Large intestine (tissue), 3 donors: ENCODE results near the gene PCNP. TPM values are rescaled to one million over a fixed set of nuclear protein-coding genes. Genes with fewer than 3 reads are reported as not detected.
"Not testable (repeated sequence)": the region's sequence is repeated elsewhere in the genome, so short reads cannot be mapped to it uniquely, and the experiment has no call there.

Experiments
- DNase-seq, 2 donors: peaks; one replicate each; pipeline versions ENCODE4 v3.0.0 to v3.0.0-alpha.2; 2013
- H3K27ac ChIP-seq: one replicate; pipeline ENCODE4 v1.5.1; 2013; ENCODE audit warnings: low read length
- H3K27me3 ChIP-seq: 2 replicates; pipeline ENCODE4 v1.6.1; 2013; ENCODE audit warnings: low read length; ENCODE audit not compliant: control insufficient read depth, insufficient read depth
- H3K36me3 ChIP-seq: 2 replicates; pipeline ENCODE4 v1.6.1; 2013; ENCODE audit warnings: low read length; ENCODE audit not compliant: control insufficient read depth, insufficient read depth
- H3K4me1 ChIP-seq: one replicate; pipeline ENCODE4 v1.6.1; 2013; ENCODE audit warnings: low read length; ENCODE audit not compliant: control insufficient read depth, insufficient read depth
- H3K4me3 ChIP-seq: one replicate; pipeline ENCODE4 v1.5.1; 2013; ENCODE audit warnings: low read length
- H3K9me3 ChIP-seq: one replicate; pipeline ENCODE4 v1.6.1; 2013; ENCODE audit warnings: mild to moderate bottlenecking, low read depth, low read length, moderate library complexity; ENCODE audit not compliant: control insufficient read depth
- WGBS: methylation state at CpG from one replicate; pipeline ENCODE4 v1.1.5; 2013; ENCODE audit warnings: low lambda C conversion rate; ENCODE audit not compliant: insufficient coverage; 5-methylcytosine and 5-hydroxymethylcytosine counted together
- polyA plus RNA-seq: library from polyadenylated mRNA; unstranded; fragments of 120-200 nt; gene quantifications from one replicate; pipeline ENCODE4 v1.2.1, GENCODE V29; 2013

The PCNP gene
- polyA plus RNA-seq, 1 donor = 118 TPM

DNA sequence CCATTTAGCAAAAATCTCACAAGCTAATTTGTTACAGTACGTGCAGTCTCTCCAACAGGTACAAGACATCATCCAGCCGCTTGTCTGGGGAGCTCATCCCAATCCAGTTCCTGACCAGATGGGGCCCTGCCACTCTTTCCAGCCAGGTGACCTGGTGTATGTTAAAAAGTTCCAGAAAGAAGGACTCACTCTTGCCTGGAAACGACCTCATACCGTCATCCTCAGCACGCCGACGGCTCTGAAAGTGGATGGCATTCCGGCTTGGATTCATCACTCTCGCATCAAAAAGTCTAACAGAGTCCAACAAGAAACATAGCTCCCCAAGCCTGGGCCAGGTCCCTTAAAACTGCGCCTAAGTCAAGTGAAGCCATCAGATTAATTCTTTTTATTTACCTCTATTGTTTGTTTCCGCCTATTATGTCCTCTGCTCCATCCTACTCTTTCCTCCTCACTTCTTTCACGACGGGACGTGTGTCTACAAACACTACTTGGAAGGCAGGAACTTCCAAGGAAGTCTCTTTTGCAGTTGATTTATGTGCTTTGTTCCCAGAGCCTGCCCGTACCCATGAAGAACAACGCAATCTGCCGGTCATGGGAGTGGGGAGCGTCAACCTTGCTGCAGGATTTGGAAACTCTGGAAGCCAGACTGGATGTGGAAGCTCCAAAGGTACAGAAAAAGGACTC, 65.4 kb downstream of the PCNP start:
- no peak for DNase-seq
- no peaks in the 10 kb centered on the region for H3K9me3 ChIP-seq
- H3K36me3 ChIP-seq = no peaks in the 10 kb centered on the region
- H3K27me3 ChIP-seq = no peaks in the 10 kb centered on the region
- H3K4me1 ChIP-seq = peaks cover 3% of the 10 kb centered on the region
- no peak overlapping the region for H3K27ac ChIP-seq
- H3K4me3 ChIP-seq = no peak overlapping the region
- WGBS = 100% methylated on average over 6 of the region's 18 CpGs

DNA sequence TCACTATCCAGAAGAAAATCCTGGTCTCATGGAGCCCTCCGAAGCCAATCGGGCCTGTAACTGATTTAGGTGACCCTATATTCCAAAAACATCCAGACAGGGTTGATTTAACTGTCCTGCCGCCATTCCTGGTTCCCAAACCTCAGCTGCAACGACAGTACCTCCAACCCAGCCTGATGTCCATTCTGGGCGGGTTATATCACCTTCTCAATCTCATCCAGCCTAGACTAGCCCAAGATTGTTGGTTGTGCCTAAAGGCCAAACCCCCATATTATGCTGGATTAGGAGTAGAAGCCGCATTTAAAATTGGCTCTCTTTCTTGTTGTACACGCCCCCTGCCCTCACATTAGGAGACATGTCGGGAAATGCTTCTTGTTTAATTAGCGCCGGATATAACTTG, 66.3 kb downstream of the PCNP start:
- H3K9me3 ChIP-seq = no peaks in the 10 kb centered on the region
- WGBS = 100% methylated on average over 1 of the region's 10 CpGs
- H3K4me1 ChIP-seq = peaks cover 3% of the 10 kb centered on the region
- H3K27ac ChIP-seq = no peak overlapping the region
- no peaks in the 10 kb centered on the region for H3K27me3 ChIP-seq
- no peak for DNase-seq
- no peaks in the 10 kb centered on the region for H3K36me3 ChIP-seq
- H3K4me3 ChIP-seq = no peak overlapping the region

DNA sequence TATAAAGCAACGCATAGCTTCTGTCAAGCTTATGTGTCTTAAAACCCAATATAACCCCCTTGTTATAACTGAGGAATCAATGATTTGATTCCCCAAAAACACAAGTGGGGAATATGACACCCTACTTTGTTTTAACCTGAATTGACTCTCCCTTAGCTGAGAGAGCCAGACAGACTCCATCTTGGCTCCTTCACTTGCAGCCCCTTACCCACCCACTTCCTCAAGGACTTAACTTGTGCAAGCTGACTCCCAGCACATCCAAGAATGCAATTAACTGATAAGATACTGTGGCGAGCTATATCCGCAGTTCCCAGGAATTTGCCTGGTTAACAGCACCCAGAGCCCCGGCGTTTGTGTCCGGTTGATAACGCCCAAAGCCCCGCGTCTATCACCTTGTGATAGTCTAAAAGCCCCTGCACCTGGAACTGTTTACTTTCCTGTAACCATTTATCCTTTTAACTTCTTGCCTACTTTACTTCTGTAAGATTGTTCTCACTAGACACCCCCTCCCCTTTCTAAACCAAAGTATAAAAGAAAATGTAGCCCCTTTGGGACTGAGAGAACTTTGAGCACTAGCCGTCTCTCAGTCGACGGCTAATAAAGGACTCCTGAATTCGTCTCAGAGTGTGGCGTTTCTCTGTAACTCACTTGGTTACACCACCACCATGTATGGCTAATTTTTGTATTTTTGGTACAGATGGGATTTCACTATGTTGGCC, 67.6 kb downstream of the PCNP start:
- H3K4me1 ChIP-seq, H3K4me3 ChIP-seq, H3K36me3 ChIP-seq, H3K27me3 ChIP-seq, H3K27ac ChIP-seq, H3K9me3 ChIP-seq, DNase-seq: not testable (repeated sequence)
- 100% methylated on average over 1 of the region's 14 CpGs for WGBS

DNA sequence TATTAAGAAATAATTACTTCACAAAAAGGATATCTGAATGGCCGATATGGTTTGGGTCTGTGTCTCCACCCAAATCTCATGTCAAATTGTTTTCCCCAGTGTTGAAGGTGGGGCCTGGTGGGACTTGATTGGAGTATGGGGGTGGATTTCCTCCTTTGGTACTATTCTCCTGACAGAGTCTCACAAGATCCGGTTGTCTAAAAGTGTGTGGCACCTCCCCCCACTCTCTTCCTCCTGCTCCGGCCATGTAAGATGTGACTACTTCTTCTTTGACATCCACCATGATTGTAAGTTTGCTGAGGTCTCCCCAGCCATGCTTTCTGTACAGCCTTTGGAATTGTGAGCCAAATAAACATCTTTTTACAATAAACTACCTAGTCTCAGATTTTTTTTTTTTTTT, 68.5 kb downstream of the PCNP start:
- DNase-seq = no peak
- no peaks in the 10 kb centered on the region for H3K9me3 ChIP-seq
- H3K4me3 ChIP-seq = no peak overlapping the region
- no peak overlapping the region for H3K27ac ChIP-seq
- H3K4me1 ChIP-seq = no peaks in the 10 kb centered on the region
- peaks cover 2% of the 10 kb centered on the region for H3K36me3 ChIP-seq
- H3K27me3 ChIP-seq = no peaks in the 10 kb centered on the region
- WGBS = no CpG with 5 or more reads among the region's 3 CpGs

DNA sequence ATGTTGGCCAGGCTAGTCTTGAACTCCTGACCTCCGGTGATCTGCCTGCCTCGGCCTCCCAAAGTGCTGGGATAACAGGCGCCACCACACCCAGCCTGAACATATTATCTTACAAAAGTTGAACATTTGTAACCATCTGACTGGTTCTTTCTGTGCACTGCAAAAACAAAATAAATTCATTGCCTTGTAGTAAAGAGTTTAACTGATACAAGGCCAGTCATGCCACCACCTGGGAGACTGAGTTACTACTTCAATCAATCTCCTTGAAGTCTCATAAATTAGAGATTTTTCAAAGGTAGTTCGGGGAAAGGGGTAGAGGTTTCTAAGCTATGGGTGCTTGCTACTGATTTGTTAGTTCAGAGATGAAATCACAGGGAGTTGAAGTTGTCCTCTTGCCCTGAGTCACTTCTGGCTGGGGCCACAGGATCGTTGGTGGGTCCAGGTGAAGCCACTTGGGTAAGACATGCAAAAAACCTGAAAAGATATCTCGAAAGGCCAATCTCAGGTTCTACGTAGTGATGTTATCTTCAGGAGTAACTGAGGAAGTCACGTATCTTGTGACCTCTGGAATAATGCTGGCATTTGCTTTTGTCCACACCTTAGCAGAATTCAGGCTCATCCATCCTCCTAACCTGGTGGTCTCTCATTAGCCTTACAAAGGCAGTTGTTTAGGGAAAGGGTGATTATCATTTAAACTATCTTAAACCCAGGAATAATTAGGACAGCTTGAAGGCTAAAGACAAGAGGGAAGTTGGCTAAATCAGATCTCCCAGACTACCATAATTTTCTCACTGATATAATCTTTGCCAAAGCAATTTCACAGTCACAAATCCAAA, 69.2 kb downstream of the PCNP start:
- Histone ChIP-seq H3K27ac (no peak overlapping the region), H3K36me3 (peaks cover 7% of the 10 kb centered on the region), H3K4me3 (no peak overlapping the region), H3K4me1 (no peaks in the 10 kb centered on the region), H3K27me3 (no peaks in the 10 kb centered on the region), H3K9me3 (no peaks in the 10 kb centered on the region)
- no CpG with 5 or more reads among the region's 8 CpGs for WGBS
- DNase-seq = no peak

Other genes starting within 250 kb of the PCNP start
- 41.1 TPM for gene SENP7, start 61.0 kb upstream of the PCNP start, polyA plus RNA-seq
- gene TRMT10C, start 12.3 kb upstream of the PCNP start, polyA plus RNA-seq = 27.5 TPM
- gene ZBTB11, start 103.0 kb downstream of the PCNP start, polyA plus RNA-seq = 19.1 TPM
- gene RPL24, start 112.5 kb downstream of the PCNP start, polyA plus RNA-seq = 1,695 TPM
- gene CEP97, start 150.4 kb downstream of the PCNP start, polyA plus RNA-seq = 5.3 TPM
- gene NXPE3, start 205.0 kb downstream of the PCNP start, polyA plus RNA-seq = 4.3 TPM